GM19025 (cell line): ENCODE results near the gene OR2AJ1.

ENCODE experiments used
- ATAC-seq: cut with Tn5 transposase; IDR thresholded peaks from one replicate; pipeline ENCODE4 v1.9.1; 2021; ENCODE audit warnings: mild to moderate bottlenecking, low read depth, moderate library complexity; ENCODE audit not compliant: unreplicated experiment

Gene OR2AJ1

GRCh38 chr1:247953408-247953807, 28.7 kb downstream of the OR2AJ1 start:
- no peak for ATAC-seq

- ATAC-seq = no peak
These were observed 37.1 kb downstream of the OR2AJ1 start for GRCh38 chr1:247961791-247962190.

GRCh38 chr1:247962911-247963588, 38.4 kb downstream of the OR2AJ1 start:
- no peak for ATAC-seq

- no peak for ATAC-seq
These were observed 40.2 kb downstream of the OR2AJ1 start, which contains the start of gene OR2AK2 for GRCh38 chr1:247964933-247965332. OR2AK2 (plus strand) TSS chr1:247965233; CDS start chr1:247965377, 144 bp downstream.

GRCh38 chr1:247966532-247967204, 42.0 kb downstream of the OR2AJ1 start:
- ATAC-seq = no peak
